Femur (tissue), 1 donor: ENCODE results near the gene SCP2.
"Not testable (repeated sequence)": the region's sequence is repeated elsewhere in the genome, so short reads cannot be mapped to it uniquely, and the experiment has no call there.

Experiments
- DNase-seq: peaks from one replicate; pipeline ENCODE4 v3.0.0-alpha.2; 2017

Gene SCP2

DNA sequence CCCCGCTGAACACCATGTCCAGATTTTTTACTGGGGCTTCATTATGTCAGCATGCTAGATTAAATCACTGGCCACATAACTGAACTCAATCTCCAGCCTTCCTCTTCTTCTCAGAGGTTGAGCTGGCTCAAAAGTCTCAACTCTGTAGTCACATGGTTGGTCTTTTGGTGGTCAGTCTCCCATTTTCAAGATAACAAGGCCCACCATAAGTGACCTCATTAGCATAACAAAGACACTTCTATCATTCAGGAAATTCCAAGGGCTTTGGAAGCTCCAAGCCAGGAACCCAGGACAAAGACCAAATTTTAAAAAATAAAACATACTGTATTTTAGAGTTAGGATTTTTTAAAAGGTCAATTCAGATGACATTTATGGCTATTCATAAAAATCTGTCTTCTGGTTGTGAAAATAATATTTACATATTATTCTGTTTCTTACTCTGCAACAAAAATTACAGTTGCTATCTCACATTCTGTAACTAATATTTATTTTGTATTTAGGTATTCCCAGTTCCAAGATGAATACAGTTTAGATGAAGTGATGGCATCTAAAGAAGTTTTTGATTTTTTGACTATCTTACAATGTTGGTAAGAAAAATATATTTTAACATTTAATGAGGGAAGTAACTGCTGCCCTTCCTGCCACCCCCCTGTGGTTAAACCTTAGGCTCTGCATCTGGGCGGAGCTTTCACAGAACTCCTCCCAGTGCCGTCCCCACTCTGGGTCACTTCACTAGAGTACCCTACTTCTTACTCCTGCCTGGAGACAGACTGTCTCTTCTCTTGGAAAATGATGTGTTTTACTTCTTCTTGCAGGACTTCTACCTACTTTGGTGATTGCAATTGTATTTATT lies 49.3 kb downstream of the SCP2 start:
- DNase-seq = no peak

DNA sequence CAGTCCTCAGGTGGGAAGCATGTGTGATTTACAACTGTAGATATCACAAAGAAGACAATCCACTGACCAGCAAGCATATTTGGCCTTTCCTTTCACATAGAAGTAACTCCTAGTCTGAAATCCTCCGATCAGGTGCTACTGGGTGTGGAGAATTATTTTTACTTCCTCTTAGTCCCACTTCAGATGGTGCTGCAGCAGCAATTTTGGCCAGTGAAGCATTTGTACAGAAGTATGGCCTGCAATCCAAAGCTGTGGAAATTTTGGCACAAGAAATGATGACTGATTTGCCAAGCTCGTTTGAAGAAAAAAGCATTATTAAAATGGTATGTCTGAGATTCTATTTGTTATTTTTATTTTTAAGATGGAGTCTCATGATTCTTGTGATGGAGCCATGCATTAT lies 51.0 kb downstream of the SCP2 start:
- DNase-seq = no peak

DNA sequence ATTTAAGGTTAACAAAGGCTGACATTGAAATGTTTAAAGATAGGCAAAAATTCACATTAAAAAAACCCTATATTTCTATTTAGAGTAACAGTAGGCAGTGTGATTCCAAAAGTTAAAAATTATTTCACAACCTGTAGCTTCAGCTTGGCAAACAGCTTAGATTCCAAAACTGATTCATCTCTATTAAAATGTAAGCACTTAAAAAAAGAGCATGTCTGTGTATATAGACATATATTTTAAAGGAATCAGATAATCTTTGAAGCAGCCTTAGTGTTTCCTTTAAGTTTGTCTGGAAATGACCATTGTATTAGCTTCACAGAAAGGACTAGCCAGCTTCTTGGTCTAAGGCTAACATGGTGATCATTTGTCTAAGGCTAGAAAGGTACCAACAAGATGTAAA lies 65.7 kb downstream of the SCP2 start:
- not testable (repeated sequence) for DNase-seq

DNA sequence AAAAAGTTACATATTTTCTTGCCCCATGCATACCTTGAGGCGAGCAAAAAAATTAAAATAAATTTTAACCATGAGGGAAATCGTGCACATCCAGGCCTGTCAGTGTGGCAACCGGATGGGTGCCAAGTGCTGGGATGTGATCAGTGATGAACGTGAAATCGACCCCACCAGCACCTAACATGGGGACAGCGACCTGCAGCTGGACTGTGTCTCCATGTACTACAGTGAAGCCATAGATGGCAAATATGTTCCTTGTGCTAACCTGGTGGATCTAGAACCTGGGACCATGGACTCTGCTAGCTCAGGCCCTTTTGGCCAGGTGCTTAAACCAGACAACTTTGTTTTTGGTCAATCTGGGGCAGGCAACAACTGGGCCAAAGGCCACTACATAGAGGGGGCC lies 67.6 kb downstream of the SCP2 start:
- DNase-seq = no peak

DNA sequence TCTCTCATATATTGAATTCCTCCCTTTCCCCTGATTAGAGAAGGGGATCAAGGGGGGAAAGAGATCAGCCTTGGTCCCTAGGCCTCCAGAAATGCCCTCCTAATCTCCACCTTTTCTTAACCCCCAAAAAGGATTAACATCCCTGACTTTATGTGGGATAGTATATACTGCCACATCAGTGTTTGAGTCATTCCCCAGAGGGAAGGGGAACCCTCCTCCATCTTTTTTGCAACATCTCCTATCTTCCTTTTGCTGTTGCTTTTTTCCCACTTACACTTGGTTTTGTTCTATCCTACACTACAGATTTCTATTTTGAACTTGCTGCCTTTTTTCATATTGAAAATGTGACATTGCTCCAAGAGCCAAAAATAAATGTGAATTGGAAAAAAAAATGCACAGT lies 69.6 kb downstream of the SCP2 start:
- no peak for DNase-seq

DNA sequence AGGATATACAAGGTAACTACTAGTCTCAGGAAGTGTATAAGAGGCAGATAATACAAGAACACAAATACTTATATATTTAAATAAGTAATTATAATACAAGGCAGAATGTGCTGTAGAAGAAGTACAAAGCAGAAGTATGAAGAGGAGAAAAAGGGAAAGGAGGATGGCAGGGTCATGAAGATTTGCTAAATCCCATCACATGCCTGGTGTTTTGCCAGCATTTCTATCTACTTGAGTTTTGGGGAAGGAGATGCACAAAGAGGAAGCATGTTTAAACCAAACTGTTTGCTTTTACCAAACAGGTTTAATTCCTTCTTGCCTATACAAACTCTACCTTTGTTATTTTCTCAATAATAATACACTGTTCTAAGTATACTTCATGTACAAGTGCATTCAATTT lies 74.1 kb downstream of the SCP2 start:
- no peak for DNase-seq

DNA sequence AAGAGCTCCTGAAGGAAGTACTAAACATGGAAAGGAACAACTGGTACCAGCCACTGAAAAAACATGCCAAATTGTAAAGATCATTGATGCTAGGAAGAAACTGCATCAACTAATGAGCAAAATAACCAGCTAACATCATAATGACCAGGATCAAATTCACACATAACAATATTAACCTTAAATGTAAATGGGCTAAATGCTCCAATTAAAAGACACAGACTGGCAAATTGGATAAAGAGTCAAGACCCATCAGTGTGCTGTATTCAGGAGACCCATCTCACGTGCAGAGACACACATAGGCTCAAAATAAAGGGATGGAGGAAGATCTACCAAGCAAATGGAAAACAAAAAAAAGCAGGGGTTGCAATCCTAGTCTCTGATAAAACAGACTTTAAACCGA lies 79.5 kb downstream of the SCP2 start:
- not testable (repeated sequence) for DNase-seq

DNA sequence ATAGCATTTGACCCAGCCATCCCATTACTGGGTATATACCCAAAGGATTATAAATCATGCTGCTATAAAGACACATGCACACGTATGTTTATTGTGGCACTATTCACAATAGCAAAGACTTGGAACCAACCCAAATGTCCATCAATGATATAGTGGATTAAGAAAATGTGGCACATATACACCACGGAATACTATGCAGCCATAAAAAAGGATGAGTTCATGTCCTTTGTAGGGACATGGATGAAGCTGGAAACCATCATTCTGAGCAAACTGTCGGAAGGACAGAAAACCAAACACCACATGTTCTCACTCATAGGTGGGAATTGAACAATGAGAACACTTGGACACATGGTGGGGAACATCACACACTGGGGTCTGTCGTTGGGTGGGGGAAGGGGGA lies 83.2 kb downstream of the SCP2 start:
- DNase-seq = not testable (repeated sequence)

DNA sequence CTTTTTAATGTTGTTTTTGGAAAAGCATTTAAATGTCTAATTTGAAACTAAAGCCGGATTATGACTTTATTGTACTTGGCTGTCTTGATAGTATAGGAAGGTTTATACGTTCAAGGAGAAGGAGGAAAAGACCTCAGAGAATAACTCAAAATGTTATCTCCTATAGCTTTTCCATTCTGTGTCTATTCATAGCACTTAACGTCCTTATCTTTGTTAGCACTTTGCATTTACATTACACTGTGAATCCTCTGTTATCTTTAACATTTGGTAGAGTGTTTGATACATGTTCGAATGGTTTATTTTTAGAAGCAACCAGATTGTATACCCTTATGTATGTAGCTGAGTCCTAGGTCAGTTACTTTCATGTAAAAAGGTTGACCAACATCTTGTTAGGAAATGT lies 84.1 kb downstream of the SCP2 start:
- no peak for DNase-seq

DNA sequence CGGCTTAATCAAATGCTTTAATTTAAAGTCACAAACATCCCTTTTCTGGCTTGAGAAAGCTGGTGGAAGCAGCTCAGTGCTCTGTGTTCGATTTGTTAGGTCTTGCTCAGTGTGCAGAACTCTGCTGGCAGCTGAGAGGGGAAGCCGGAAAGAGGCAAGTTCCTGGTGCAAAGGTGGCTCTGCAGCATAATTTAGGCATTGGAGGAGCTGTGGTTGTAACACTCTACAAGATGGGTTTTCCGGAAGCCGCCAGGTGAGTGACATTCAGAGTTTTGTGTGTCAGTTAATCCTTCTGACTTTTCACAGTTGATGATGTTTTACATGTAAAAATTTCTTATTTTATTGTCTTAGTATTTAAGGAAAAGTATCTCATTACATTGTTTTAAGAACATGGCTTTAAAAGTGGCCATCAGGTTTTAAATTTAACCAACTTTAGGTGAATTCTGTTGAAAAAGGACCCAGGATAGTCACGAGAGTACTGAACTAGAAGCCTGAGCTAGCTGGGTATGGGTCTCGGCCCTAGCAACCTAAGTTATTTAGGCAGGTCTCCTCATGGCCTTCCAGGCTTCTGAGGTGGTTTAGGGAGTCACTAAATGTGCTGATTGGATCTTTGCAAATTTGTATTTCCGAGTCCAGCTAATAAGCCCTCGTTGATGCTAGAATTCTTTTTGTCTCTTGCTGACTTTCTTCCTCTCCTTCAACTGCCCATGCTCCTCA lies 87.9 kb downstream of the SCP2 start:
- peak; percentile 88 for DNase-seq

DNA sequence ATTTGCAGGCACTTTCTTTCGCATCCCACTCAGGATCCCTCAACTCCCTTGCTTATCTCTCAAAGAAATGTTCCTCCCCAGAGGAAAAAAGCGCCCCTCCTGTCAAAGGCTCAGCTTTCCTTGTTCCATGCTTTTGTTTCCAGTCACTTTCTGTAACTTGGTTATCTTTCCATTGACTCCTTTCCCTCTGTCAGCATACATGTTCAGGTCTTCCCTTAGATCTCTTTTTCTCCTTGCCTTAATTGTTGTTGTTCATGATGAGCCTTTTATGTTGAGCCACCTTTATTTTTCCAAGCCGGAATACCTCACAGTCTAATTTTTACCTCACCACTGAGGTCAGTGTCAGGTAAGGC lies 88.4 kb downstream of the SCP2 start:
- no peak for DNase-seq

DNA sequence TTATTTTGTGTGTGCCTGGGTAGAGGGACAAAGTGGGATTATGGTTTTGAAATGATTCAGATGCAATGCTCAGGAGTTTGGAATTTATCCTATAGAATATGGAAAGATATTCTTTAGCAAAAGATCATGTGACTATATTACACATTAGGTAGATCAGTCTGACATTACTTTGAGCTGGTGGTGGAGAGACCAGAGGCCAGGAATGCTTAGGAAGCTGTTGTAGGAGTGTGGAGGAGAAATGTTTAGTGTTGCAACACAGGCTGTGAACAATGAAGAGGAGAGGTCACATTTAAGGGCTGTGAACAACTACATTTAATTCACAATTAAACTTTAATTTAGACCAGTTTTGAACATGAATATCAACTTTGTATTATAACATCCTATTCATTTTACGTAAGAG lies 89.6 kb downstream of the SCP2 start:
- no peak for DNase-seq

DNA sequence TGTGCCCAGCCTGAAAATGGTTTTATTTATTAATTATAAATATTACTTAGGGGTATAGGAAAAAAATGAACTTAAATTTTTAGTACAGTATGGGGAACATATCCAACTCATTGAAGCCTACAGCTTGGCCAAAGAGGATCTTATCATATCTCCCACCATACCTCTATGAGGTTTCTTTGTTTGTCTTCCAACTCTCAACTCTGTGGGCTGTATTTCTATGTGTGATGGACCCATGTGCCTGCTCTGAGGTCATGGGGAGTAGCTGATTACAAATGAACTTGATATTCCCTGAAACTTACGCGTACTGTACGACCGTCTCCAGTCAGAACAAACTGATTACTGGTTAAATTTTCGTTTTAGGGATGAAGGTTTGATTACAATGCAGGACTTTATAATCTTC lies 93.5 kb downstream of the SCP2 start:
- no peak for DNase-seq

DNA sequence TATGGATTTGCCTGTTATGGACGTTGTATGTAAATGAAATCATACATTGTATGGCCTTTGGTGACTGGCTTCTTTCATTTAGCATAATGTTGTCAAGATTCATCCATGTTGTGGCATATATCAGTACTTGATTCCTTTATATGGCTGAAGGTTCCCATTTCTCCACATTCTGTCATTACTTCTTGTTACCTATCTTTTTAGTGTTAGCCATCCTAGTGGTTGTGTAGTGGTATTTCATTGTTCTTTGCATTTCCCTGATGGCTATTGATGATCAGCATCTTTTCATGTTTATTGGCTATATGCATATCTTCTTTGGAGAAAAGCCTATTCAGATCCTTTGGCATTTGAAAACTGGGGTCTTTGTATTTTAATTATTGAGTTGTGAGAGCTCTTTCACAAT lies 95.1 kb downstream of the SCP2 start:
- DNase-seq = no peak

DNA sequence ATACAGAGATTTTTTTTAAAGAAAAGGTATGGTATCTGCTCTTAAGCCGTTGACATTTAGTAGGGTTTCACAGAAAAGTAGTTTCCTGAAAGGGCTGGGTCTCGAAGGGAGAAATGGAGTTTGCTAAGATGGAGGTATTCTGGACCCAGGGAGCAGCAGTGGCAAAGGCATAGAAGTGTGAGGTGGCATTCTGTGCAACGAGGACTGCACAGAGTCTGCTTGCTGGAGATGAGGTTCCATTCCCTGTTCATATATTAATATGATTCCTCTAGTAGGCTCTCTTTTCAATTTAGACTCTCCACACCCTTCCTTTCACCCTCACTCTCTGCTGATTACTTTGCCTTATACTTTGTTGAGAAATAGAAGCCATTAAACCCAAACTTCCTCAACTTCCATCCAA lies 96.5 kb downstream of the SCP2 start:
- DNase-seq = no peak

DNA sequence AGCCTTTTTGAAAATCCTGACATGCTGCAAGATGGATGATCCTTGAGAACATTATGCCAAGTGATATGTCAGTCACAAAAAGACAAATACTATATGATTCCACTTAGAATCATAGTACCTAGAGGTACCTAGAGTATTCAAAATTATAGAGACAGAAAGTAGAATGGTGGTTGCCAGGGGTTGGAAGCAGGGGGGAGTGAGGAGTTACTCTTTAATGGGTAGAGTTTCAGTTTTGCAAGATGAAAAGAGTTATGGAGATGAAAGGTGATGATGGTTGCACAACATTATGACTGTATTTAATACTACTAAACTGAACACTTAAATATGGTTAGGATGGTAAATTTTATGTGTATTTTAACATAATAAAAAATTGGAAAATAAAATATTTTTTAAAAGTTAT lies 97.0 kb downstream of the SCP2 start:
- no peak for DNase-seq

DNA sequence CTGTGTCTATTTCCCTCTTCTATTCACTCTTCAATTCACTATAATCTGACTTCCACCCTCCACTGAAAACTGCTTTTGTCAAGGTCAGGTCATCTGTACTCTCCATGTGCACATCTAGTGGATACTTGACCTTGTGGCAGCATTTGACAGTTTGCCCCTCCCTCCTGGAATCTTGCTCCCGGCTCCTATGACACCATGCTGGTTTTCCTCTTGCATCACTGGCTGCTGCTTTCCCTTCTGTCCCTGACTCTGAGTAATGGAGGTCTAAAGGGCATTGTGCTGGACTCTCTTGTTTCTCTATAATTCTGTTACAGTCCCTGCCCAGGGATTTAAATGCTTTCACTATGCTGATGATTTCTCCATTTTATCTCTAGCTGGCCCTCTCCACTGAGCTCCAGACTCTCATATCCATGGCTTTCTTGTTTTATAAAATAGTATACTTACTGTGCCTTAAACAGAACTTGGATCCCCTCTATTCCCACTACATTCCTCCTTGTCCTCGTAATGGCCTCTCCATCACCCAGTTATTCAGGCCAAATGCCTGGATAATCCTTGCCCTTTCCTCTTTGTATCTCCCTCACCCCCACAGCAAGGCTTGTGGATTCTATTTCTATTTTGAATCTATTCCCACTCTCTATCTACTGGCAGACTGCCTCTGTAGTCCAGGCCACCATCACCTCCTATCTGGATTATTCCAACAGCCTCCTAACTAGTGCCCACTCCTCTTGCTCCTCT lies 98.1 kb downstream of the SCP2 start:
- no peak for DNase-seq

DNA sequence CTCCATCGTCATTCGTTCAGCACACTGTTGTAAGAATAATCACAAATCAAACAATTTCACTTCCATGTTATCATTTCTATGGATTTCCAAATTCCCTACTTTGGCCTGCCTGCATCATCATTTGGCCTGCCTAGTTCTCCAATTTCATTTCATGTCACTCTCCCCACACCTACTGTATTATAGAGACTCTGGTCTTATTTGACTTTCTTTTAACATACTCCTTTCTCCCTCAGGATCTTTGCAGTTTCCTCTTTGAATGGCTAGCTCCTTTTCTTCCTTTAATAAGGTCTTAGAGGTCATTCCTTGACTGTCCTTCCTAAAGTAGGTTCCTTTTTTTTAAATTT lies 98.7 kb downstream of the SCP2 start:
- no peak for DNase-seq

DNA sequence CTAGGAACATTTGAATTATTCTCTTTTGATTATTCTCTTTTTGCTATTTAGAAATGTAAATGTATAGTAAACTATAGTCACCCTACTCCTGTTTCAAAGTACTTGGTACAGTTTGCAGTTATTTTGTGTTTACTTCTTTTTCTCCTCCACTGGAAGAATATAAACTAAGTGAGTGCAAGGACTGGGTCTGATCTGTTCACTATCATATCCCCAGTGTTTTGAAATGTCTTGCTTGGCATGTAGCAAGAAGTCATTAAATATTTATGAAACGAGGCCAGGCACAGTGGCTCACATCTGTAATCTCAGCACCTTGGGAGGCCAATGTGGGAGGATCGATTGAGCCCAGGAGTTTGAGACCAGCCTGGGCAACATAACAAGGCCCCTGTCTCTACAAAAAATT lies 99.2 kb downstream of the SCP2 start:
- no peak for DNase-seq

DNA sequence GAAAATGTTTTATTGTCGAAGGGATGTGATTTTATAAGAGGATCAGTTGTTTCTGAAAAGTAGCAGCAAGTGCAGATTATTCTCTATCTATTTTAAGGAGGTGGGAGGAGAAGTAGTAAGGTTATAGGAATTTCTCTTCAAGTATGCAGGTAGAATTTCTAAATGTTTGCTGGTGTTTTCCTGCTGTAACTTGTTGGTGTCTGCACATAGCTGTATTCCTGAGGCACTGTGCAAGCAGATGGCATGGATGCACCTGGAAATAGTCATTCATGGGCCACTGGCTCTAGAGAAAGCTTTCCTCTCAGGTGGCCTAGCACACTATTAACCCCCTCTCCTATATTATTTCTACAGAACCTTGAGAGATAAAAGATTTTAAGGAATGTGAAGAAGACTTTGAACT lies 104.7 kb downstream of the SCP2 start:
- no peak for DNase-seq

DNA sequence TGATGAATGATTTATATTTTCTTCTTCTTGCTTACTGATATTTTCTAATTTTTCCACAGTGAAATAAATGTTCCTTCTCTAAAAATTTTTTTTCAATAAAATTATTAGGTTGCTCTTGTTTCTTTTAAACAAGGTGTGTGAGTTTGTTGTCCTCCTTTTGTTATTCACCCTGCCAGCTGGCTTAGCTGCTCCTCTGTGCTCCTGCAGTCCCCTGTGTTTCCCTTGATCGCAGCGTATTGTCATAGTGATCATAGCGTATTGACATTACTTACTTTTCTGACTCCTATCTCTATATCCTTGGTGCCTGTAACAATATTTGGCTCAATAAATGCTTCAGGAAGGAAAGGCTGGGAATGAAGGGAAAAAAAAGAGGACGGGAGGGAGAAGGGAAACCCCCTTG lies 110.1 kb downstream of the SCP2 start:
- DNase-seq = no peak

DNA sequence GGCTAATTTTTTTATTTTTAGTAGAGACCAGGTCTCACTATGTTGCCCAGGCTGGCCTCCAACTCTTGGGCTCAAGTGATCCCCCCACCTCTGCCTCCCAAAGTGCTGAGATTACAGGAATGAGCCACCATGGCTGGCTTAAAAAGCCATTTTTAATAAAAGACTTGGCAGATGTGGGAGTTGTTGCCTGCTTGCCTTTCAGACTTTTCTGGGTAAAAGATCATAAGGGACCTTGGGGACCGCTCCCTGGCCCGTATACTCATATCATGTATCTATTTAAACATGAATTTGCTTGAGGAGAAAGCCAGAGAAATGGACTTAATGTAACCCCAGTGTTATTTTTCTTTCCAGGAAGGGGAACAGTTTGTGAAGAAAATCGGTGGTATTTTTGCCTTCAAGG lies 111.5 kb downstream of the SCP2 start:
- DNase-seq = peak; percentile 58

DNA sequence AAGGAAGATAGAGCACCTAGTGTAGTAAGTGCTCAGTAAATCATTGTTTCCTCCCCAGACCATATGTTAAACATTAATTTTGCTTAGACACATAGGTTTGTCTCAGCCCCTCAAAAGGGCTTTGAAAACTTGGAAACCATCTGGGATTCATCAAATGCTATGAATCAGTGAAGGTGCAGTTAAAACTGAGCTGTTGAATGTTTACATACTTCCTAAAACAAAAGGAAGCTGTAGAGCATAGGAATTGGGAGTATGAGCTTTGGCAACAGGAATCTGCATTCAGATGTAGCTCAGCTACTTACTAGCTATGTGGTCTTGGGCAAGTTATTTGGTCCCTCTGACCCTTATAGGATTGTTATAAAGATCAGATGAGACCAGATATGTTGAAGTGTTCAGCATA lies 116.2 kb downstream of the SCP2 start:
- DNase-seq = no peak

DNA sequence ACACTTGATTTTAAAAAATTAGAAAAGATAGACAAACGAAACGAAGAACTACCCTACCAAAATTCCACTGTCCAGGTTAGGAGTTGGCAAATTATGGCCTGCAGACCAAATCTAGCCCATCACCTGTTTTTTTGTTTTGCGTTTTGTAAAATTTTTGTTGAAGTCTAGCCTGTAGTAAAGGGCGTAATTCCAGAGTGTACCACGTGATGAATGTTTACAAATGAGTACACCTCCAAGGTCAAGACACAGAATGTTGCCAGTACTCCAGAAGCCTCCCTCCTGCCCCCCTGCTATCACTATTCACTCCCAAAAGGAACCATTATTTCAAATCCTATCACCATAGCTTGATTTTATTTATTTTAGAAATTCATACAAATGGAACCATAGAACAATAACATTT lies 117.8 kb downstream of the SCP2 start:
- no peak for DNase-seq
